ENCODE data around the gene SNPH. TPM values are rescaled to one million over a fixed set of nuclear protein-coding genes. Genes with fewer than 3 reads are reported as not detected.

SNPH gene
- total and polyA plus RNA-seq, 2 of the 4 experiments (the other 2 are of a cell fraction): 3.1 to 4.5 TPM

DNA sequence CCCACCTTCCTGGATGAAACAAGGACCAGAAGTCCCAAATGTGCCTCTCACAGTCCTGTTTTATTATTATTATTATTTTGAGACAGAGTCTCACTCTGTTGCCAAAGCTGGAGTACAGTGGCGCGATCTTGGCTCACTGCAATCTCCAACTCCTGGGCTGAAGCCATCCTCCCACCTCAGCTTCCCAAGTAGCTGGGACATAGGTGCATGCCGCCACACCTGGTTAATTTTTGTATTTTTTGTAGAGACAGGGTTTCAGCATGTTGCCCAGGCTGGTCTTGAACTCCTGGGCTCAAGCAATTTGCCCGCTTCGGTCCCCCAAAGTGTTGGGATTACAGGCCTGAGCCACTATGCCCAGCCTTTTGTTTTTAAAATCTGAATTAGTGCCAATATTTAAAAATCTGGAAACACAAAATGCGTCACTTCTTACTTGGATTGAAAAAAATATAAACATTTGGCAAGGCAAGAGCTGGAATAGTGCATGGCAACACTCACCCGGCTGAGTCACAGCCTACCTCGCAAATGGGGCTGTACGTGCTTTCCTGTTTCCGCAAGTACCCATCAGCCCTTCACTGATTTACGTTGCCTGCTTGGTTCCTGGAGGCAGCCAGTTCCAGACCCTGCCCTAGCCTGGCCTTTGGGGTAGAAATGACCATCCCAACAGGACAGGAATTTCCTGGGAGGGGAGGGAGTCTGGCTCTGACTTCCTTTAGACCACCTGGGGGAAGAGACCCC, 56.6 kb downstream of the SNPH start:
- BruUV-seq (replicated peaks): no TSS peak
- in situ Hi-C loops (cut with MboI; ENCODE audit: low sequenced_read_pairs): no loop called here
- TF ChIP-seq CEBPB (IDR thresholded peaks at IDR 0.05; ENCODE audit: low read depth, low read length): peak; percentile 80
- TF ChIP-seq, protein P1, sequence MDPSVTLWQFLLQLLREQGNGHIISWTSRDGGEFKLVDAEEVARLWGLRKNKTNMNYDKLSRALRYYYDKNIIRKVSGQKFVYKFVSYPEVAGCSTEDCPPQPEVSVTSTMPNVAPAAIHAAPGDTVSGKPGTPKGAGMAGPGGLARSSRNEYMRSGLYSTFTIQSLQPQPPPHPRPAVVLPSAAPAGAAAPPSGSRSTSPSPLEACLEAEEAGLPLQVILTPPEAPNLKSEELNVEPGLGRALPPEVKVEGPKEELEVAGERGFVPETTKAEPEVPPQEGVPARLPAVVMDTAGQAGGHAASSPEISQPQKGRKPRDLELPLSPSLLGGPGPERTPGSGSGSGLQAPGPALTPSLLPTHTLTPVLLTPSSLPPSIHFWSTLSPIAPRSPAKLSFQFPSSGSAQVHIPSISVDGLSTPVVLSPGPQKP (IDR thresholded peaks at IDR 0.05; ENCODE audit: borderline replicate concordance, low read depth, low read length): no peak
- TF ChIP-seq BHLHE40 (IDR thresholded peaks at IDR 0.05; ENCODE audit: low read depth, low read length): peak; percentile 46; the same call in 1 of the 2 replicates
- TF ChIP-seq NFE2L2 (IDR thresholded peaks at IDR 0.05; ENCODE audit: low read depth, low read length): peak; percentile 68; the same call in 1 of the 2 replicates
- TF ChIP-seq POLR2A (IDR thresholded peaks at IDR 0.05; ENCODE audit: low read depth, low read length): peak; percentile 78
- no peak for TF ChIP-seq SMC3 (IDR thresholded peaks at IDR 0.05; ENCODE audit: low read depth, low read length)
- no peak; the same call in 1 of the 2 replicates for TF ChIP-seq RAD21 (IDR thresholded peaks at IDR 0.05; ENCODE audit: low read length)
- TF ChIP-seq MAFK (IDR thresholded peaks at IDR 0.05; ENCODE audit: low read depth, low read length): no peak
- no peak for TF ChIP-seq RCOR1 (IDR thresholded peaks at IDR 0.05; ENCODE audit: insufficient replicate concordance, low read length)
- TF ChIP-seq FOS (IDR thresholded peaks at IDR 0.05; ENCODE audit: low read depth, low read length): peak; percentile 92
- peak; percentile 46; the same call in 1 of the 2 replicates for TF ChIP-seq MAZ (IDR thresholded peaks at IDR 0.05; ENCODE audit: borderline replicate concordance, low read depth, low read length)
- no peak for TF ChIP-seq MXI1 (IDR thresholded peaks at IDR 0.05; ENCODE audit: borderline replicate concordance, low read depth, low read length)
- TF ChIP-seq CHD1 (IDR thresholded peaks at IDR 0.05; ENCODE audit: low read depth, low read length): 0 out of 2 replicates have a peak, but pooled peaks have one; percentile 78
- TF ChIP-seq, protein P2, sequence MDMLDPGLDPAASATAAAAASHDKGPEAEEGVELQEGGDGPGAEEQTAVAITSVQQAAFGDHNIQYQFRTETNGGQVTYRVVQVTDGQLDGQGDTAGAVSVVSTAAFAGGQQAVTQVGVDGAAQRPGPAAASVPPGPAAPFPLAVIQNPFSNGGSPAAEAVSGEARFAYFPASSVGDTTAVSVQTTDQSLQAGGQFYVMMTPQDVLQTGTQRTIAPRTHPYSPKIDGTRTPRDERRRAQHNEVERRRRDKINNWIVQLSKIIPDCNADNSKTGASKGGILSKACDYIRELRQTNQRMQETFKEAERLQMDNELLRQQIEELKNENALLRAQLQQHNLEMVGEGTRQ (IDR thresholded peaks at IDR 0.05; ENCODE audit: low read depth, low read length): no peak
- TF ChIP-seq RFX5 (IDR thresholded peaks at IDR 0.05; ENCODE audit: low read depth, low read length): 0 out of 2 replicates have a peak, but pooled peaks have one; percentile 28

More for the DNA sequence above, 56.6 kb downstream of the SNPH start:
- H3K4me3 ChIP-seq (ENCODE audit: insufficient read depth, low read depth, low read length): no peak overlapping the region
- H2AK9ac ChIP-seq (replicated peaks; ENCODE audit: low read depth, low read length, poor library complexity): peak overlapping the region; percentile 44
- ChIA-PET POLR2A (ENCODE audit: unreplicated experiment) (interaction anchor here (0.6 kb wide), 1 partner anchor 1309 kb away, joined by 11 read pairs; no protein-coding TSS in a partner anchor), CTCF (interaction anchor here (1.0 to 1.7 kb wide), 2 partner anchors 114 to 144 kb away, joined by 4 to 10 read pairs; partner anchors contain the start of gene NSFL1C)
- ATAC-seq (ENCODE audit: low read depth) (peak; percentile 60), DNase-seq (peak; percentile 99)
- H2BK15ac ChIP-seq (ENCODE audit: low read depth, low read length): peak overlapping the region; percentile 98
- no peaks in the 10 kb centered on the region for H4K20me1 ChIP-seq (ENCODE audit: insufficient read depth, low read length)
- H3K4me2 ChIP-seq (ENCODE audit: low read depth, low read length): peak overlapping the region; percentile 24; the same call in 1 of the 2 replicates
- peak overlapping the region; percentile 97 for H3K4ac ChIP-seq (ENCODE audit: low read depth, low read length)
- WGBS, 2 experiments (ENCODE audit: extremely low coverage in 2 of 2, insufficient read length in 1 of 2): 21% methylated on average over 4 of the region's 11 CpGs; no CpG with 5 or more reads in 1 of the 2 experiments
- H3K23ac ChIP-seq (ENCODE audit: low read depth, low read length): peak overlapping the region; percentile 85
- H4K5ac ChIP-seq (ENCODE audit: low read depth, low read length): peak overlapping the region; percentile 99
- intact Hi-C loops (cut with micrococcal nuclease): loop anchor here (2.0 kb wide), 1 partner anchor 70 kb away; the partner anchor contains the start of gene FKBP1A
- H2BK20ac ChIP-seq (ENCODE audit: low read depth, low read length): peak overlapping the region; percentile 99
- peaks cover 11 to 43% of the 10 kb centered on the region in 2 experiments for H3K79me1 ChIP-seq (ENCODE audit: low read depth in 1 of 2, low read length in 2 of 2)
- H2AFZ ChIP-seq (replicated peaks; ENCODE audit: low read length, poor library complexity): peak overlapping the region; percentile 89
- H4K91ac ChIP-seq (ENCODE audit: insufficient read depth, low read depth, low read length): peak overlapping the region; percentile 99
- peak overlapping the region; percentile 97 for H2BK120ac ChIP-seq (ENCODE audit: low read depth, low read length)
- H3K9me3 ChIP-seq (ENCODE audit: control insufficient read depth, insufficient read depth, low read length): no peaks in the 10 kb centered on the region
- peaks cover 21% of the 10 kb centered on the region for H3K9me1 ChIP-seq (ENCODE audit: insufficient read depth, low read length)
- dilution Hi-C loops (cut with HindIII; ENCODE audit: low sequenced_read_pairs, unreplicated experiment): no loop called here
- H3K4me1 ChIP-seq (ENCODE audit: control insufficient read depth, insufficient read depth, low read length): peaks cover 36% of the 10 kb centered on the region
- peak overlapping the region; percentile 88 to 95 for H4K8ac ChIP-seq (ENCODE audit: low read depth in 2 of 2, low read length in 2 of 2)
- peak overlapping the region; percentile 74 for H3K9ac ChIP-seq (ENCODE audit: low read depth, low read length)
- H3K27ac ChIP-seq (ENCODE audit: insufficient read depth, low read length): peak overlapping the region; percentile 97
- H2AK5ac ChIP-seq (ENCODE audit: low read depth, low read length): peak overlapping the region; percentile 97
- H3K18ac ChIP-seq (ENCODE audit: low read depth, low read length): peak overlapping the region; percentile 97
- H2BK5ac ChIP-seq (ENCODE audit: low read depth, low read length, poor library complexity, severe bottlenecking): peak overlapping the region; percentile 99
- peak overlapping the region; percentile 95 for H3K56ac ChIP-seq (ENCODE audit: extremely low read depth, insufficient read depth, low read length)
- H3K14ac ChIP-seq (replicated peaks; ENCODE audit: low read depth, low read length): peak overlapping the region; percentile 93
- no peaks in the 10 kb centered on the region for H3K36me3 ChIP-seq (ENCODE audit: control insufficient read depth, insufficient read depth, low read length)
- no peaks in the 10 kb centered on the region for H3K27me3 ChIP-seq (ENCODE audit: control insufficient read depth, insufficient read depth, low read length)

Data from IMR-90 (cell line).